Kidney glomerular epithelial cell (primary cell): ENCODE data around the gene C5orf46.

Experiments
- DNase-seq: peaks from one replicate; lab custom pipeline; 2025; lab: John Stamatoyannopoulos, UW

C5orf46 gene

DNA sequence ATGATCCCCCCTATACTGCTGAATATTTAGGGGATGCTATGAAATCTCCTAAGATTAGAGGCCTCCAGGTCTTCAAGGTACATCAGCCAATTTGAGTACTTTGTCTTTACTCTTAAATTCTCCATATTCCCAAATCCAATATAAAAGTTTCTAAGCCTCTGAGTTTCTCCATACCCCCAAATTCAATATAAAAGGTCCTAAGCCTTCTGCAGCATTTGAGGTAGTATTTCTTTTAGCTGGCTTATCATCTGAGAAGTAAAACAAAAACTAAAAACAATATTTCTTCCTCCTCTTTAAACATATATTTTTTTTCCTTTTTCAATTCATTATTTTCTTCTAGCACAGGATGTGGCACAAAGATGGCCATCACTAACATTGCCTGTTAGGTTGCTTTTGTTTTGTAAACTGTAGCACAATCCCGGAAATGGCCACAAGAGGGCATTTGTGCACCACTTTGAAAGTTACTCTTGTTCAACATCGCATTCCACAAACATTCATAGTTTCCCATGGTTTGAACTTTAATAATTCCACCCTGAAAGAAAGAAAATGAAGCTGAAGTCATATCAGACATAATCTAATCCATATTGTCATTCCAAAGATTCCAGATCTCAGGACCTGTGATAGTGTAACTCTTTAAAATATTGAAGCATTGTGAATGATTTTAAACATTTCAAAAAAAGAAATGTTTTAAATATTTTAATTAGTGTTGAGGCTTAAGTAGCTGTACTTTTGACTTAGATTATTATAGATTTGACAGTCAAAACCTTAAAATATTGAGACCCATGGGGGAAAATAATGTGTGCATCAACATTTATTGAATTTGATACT lies 48.8 kb downstream of the C5orf46 start:
- DNase-seq, result peak; percentile 45

DNA sequence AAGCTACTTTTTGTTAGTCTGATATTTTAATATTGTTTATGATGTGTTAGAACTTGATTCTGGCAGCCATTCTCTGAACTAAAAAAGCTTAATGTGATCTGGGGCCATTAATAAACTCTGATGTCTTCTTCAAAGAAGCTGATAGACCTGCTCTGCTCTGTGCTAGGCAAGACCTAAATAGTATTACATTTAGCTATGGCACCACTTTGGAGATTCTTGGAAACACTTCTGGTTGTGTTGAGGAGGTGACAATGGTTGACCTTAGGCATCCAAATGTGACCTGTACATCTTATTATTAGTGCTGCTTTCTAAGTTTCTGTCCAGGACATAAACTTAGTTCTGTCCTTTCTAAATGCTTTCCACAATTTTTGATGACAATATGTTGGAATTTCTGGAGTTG lies 49.5 kb downstream of the C5orf46 start:
- DNase-seq, result no peak

DNA sequence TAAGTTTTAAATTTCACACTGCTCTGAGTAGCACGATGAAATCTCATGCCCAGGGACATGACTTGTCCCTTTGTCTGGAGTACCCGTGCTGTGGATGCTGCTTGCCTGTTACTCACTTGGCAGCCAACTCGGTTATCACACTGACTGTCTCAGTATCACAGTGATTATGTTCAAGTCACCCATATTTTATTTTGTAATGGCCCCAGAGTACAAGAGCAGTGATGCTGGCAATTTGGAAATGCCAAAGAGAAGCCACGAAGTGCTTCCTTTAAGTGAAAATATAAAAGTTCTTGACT lies 50.6 kb downstream of the C5orf46 start:
- no peak for DNase-seq

- no peak for DNase-seq
These were observed 51.2 kb downstream of the C5orf46 start for GRCh38 chr5:147854894-147855773.

DNA sequence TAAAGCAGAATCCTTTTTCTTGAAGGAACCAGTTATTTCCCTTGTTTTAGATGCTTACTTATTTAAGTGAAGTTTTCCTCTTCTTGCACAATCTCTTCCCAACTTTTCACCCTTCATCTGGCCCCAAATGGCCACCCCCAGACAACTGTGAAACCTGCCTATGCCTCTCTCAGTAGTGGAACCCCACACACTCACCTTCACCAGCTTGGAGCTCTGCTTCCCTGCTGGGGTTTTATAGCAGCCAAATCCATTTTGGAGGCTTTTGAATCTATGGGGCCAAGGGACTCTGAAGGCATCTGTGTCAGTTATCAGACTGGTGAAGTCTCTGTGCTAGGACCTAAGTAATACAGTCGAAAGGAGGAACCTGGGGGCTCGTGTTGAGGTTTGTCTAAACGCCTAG lies 52.0 kb downstream of the C5orf46 start:
- no peak for DNase-seq

DNA sequence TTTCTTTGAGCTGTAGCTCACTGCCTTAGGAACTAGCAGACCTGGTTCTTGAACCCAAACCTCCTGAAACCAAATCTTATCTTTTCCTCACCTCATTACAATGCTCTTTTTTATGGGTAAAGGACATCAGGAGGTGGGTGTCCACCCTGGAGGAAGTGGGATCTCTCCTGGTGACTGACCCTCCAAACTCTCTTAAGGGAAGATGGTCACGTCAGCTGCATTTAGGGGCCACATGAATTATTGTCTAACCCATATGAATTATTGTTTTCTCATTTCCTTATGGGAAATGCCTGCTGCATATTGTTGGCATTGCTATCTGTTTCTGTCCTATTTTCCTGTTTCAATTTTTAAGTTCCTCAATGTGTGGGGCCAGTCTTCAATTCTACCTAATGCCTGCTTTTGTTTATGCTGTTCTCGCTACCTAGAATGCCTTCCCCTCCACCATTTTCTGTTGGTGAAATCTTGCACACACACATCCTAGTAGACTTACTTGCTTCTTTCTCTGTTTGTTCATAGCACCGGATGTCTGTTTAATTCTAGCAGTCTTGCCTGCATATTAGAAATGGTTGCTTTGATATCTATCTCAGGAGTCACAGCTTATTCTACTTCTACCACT lies 52.9 kb downstream of the C5orf46 start:
- no peak for DNase-seq

- no peak for DNase-seq
These were observed 54.0 kb downstream of the C5orf46 start for GRCh38 chr5:147852365-147852764.

GRCh38 chr5:147851578-147851977 lies 54.8 kb downstream of the C5orf46 start:
- DNase-seq, result no peak

DNA sequence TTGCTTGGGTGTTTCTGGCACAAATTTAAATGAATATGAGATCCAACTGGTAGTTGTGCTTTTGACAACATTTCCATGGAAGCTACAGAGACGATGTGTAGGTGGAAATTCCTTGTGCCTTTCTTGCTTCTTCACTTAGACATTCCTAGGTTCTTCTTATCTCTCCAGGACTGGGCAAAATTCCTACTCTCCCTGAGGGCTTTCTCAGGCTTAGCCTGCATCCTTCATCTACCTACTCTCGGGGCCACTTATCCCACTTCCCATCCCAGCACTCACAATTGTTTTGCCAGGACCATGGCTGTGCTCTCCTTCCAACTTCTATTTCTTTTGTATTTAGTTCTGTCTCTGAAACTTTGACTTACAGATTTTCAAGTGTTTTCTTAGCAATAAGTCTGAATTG lies 57.1 kb downstream of the C5orf46 start:
- DNase-seq, result no peak

GRCh38 chr5:147845618-147846017 lies 60.7 kb downstream of the C5orf46 start:
- DNase-seq, result no peak

GRCh38 chr5:147844846-147845245 lies 61.5 kb downstream of the C5orf46 start:
- no peak for DNase-seq

- no peak for DNase-seq
These were observed 63.5 kb downstream of the C5orf46 start for GRCh38 chr5:147842869-147843268.
